ENCODE results near the gene MOSMO. TPM values are rescaled to one million over a fixed set of nuclear protein-coding genes. Genes with fewer than 3 reads are reported as not detected.
A peak's percentile ranks its signal among the peaks of the same experiment; 100 is the strongest.

MOSMO gene
- total RNA-seq, 1 experiment from 2014 or later: 30.1 TPM

DNA sequence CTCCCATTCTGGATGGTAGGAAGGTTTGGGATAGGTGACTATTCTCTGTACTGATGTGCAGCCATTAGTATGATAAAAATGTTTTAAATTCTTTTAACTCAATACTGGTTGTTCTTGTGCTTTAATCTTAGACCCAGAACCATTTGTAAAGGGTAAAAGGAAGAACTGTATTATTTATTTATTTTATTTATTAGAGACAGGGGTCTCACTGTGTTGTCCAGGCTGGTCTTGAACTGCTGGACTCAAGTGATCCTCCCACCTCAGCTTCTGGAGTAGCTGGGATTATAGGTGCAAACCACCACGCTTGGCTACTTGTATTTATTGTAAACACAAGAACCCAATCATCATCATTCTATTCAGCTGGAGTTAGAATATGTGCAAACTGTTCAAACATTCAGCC lies 2.2 kb upstream of the MOSMO start:
- CTCF ChIA-PET: interaction anchor here (1.1 kb wide), 1 partner anchor 183 kb away, joined by 4 read pairs; no protein-coding TSS in a partner anchor
- Mint-ChIP-seq H3K4me1 (ENCODE audit: low read depth, unreplicated experiment) (peaks cover 31% of the 10 kb centered on the region), H3K27ac (ENCODE audit: unreplicated experiment) (no peak overlapping the region), H3K27me3 (ENCODE audit: unreplicated experiment) (no peaks in the 10 kb centered on the region), H3K9me3 (ENCODE audit: low read depth, unreplicated experiment) (no peaks in the 10 kb centered on the region), H3K36me3 (ENCODE audit: insufficient read depth, unreplicated experiment) (peaks cover 23% of the 10 kb centered on the region), H3K4me3 (ENCODE audit: low read depth, unreplicated experiment) (no peak overlapping the region)
- intact Hi-C loops (cut with micrococcal nuclease; ENCODE audit: unreplicated experiment): no loop called here
- no TSS peak for BruUV-seq (replicated peaks)
- TF ChIP-seq, protein P1, sequence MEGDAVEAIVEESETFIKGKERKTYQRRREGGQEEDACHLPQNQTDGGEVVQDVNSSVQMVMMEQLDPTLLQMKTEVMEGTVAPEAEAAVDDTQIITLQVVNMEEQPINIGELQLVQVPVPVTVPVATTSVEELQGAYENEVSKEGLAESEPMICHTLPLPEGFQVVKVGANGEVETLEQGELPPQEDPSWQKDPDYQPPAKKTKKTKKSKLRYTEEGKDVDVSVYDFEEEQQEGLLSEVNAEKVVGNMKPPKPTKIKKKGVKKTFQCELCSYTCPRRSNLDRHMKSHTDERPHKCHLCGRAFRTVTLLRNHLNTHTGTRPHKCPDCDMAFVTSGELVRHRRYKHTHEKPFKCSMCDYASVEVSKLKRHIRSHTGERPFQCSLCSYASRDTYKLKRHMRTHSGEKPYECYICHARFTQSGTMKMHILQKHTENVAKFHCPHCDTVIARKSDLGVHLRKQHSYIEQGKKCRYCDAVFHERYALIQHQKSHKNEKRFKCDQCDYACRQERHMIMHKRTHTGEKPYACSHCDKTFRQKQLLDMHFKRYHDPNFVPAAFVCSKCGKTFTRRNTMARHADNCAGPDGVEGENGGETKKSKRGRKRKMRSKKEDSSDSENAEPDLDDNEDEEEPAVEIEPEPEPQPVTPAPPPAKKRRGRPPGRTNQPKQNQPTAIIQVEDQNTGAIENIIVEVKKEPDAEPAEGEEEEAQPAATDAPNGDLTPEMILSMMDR (IDR thresholded peaks at IDR 0.05; ENCODE audit: unreplicated experiment): no peak
- DNase-seq: no peak

DNA sequence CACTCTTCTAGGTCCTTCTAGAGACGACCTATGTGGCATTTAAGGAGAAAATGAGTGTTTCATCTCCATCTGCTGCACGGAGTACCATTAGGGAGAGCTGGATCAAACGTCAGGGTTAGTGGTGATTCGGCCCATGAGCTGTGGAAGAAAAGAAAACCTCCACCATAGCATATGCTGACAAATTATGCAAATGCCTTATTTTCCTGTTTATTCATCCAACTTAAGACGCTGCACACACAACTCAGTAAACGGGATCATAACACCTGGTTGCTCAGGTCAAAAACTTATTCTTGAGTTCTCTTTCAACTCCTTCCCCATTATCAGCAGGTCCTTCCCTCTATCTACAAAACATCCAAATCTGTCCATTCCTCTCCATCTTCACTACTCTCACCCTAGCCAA lies 1.3 kb upstream of the MOSMO start:
- peaks cover 23% of the 10 kb centered on the region for H3K36me3 Mint-ChIP-seq (ENCODE audit: insufficient read depth, unreplicated experiment)
- intact Hi-C loops (cut with micrococcal nuclease; ENCODE audit: unreplicated experiment): no loop called here
- CTCF ChIA-PET: interaction anchor here (2.2 kb wide), 1 partner anchor 71 kb away, joined by 33 read pairs; no protein-coding TSS in a partner anchor
- DNase-seq: no peak
- H3K27ac Mint-ChIP-seq (ENCODE audit: unreplicated experiment): no peak overlapping the region
- peak overlapping the region; percentile 80 for H3K4me3 Mint-ChIP-seq (ENCODE audit: low read depth, unreplicated experiment)
- TF ChIP-seq, protein P1 (IDR thresholded peaks at IDR 0.05; ENCODE audit: unreplicated experiment): no peak
- peaks cover 31% of the 10 kb centered on the region for H3K4me1 Mint-ChIP-seq (ENCODE audit: low read depth, unreplicated experiment)
- no peaks in the 10 kb centered on the region for H3K9me3 Mint-ChIP-seq (ENCODE audit: low read depth, unreplicated experiment)
- BruUV-seq (replicated peaks): no TSS peak
- no peaks in the 10 kb centered on the region for H3K27me3 Mint-ChIP-seq (ENCODE audit: unreplicated experiment)

- Mint-ChIP-seq H3K9me3 (ENCODE audit: low read depth, unreplicated experiment) (no peaks in the 10 kb centered on the region), H3K27ac (ENCODE audit: unreplicated experiment) (peak overlapping the region; percentile 1), H3K36me3 (ENCODE audit: insufficient read depth, unreplicated experiment) (peaks cover 23% of the 10 kb centered on the region), H3K4me3 (ENCODE audit: low read depth, unreplicated experiment) (peak overlapping the region; percentile 80), H3K4me1 (ENCODE audit: low read depth, unreplicated experiment) (peaks cover 32% of the 10 kb centered on the region), H3K27me3 (ENCODE audit: unreplicated experiment) (no peaks in the 10 kb centered on the region)
- CTCF ChIA-PET: interaction anchor here (1.1 to 2.6 kb wide), 6 partner anchors 11 to 182 kb away, joined by 3 to 33 read pairs (median 9); no protein-coding TSS in a partner anchor
- intact Hi-C loops (cut with micrococcal nuclease; ENCODE audit: unreplicated experiment): no loop called here
- TF ChIP-seq, protein P1 (IDR thresholded peaks at IDR 0.05; ENCODE audit: unreplicated experiment): no peak
- BruUV-seq (replicated peaks): no TSS peak
- DNase-seq: no peak
Observed at GRCh38 chr16:22007159-22007508, 777 bp upstream of the MOSMO start.

DNA sequence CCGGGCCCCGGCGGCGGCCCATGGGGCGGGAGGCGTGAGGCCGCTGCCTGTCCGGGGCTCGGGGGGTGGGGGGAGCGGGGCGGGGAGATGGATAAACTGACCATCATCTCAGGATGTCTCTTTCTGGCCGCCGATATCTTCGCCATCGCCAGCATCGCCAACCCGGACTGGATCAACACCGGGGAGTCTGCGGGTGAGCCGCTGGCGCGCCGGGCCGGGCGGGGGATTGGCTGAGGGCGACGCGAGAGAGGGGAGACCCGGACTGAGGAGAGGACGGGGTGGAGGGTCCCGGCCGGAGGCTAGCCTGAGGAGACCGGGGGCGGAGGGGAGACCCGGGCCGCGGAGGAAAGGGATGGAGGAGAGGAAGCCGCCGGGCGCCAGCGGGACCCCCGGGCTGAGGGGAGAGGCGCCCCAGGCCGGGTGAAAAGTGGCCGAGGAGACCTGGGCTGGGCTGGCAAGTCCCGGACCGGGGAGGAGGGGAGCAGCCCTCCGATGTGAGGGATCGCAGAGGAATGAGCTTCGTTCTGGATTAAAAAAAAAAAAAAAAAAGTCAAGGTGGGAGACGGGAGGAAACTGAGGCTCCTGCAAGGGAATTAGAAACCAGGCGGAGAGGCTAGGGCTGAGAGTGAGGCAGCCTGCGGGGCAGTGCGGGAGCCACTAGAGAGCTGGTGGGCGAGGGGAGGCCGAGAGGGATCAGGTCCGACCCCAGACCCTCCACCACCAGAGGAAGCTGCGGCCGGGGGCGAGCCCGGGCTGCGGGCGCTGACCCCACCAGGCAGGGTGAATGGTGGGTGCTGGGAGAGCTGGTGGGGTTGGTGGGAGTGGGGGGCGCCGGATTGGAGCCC lies 526 bp downstream of the MOSMO start:
- Mint-ChIP-seq H3K27me3 (ENCODE audit: unreplicated experiment) (no peaks in the 10 kb centered on the region), H3K36me3 (ENCODE audit: insufficient read depth, unreplicated experiment) (peaks cover 23% of the 10 kb centered on the region), H3K9me3 (ENCODE audit: low read depth, unreplicated experiment) (no peaks in the 10 kb centered on the region), H3K4me1 (ENCODE audit: low read depth, unreplicated experiment) (peaks cover 41% of the 10 kb centered on the region), H3K27ac (ENCODE audit: unreplicated experiment) (peak overlapping the region; percentile 66), H3K4me3 (ENCODE audit: low read depth, unreplicated experiment) (peak overlapping the region; percentile 80)
- DNase-seq: no peak
- no TSS peak for BruUV-seq (replicated peaks)
- TF ChIP-seq, protein P1 (IDR thresholded peaks at IDR 0.05; ENCODE audit: unreplicated experiment): no peak
- intact Hi-C loops (cut with micrococcal nuclease; ENCODE audit: unreplicated experiment): no loop called here
- CTCF ChIA-PET: interaction anchor here (0.6 to 2.6 kb wide), 13 partner anchors 9 to 281 kb away, joined by 3 to 33 read pairs (median 7); no protein-coding TSS in a partner anchor

Measured in Calu3 (cell line).